HCT116 (cell line): ENCODE measurements around the gene TMEM178B.

Experiments used
- CTCF ChIP-seq, 3 experiments: fragments of 200-600 bp in 1 of 3; sonication (generic) in 1 of 3; IDR thresholded peaks in 2 of 3; conservative IDR thresholded peaks in 1 of 3; 2 replicates each; pipeline ENCODE4 v1.5.1; 2012 to 2017; ENCODE audit warnings: low read depth in 2 of 3, low read length in 2 of 3, antibody characterized with exemption in 1 of 3, borderline replicate concordance in 1 of 3, control low read depth in 1 of 3, mild to moderate bottlenecking in 1 of 3, mixed read lengths in 1 of 3, mixed run types in 1 of 3, moderate library complexity in 1 of 3; ENCODE audit not compliant: insufficient read depth in 1 of 3
- EGR1 ChIP-seq: IDR thresholded peaks from 2 replicates; pipeline ENCODE4 v1.6.1; 2012; ENCODE audit warnings: low read depth
- POLR2AphosphoS5 ChIP-seq: IDR thresholded peaks from 2 replicates; pipeline ENCODE4 v1.6.1; 2011; ENCODE audit warnings: mild to moderate bottlenecking, low read depth, low read length, moderate library complexity

GRCh38 chr7:141271451-141271850 is 197.6 kb downstream of the TMEM178B start:
- TF ChIP-seq CTCF (IDR thresholded peaks at IDR 0.05 in 2 of 3, conservative IDR thresholded peaks at IDR 0.05 in 1 of 3; ENCODE audit: borderline replicate concordance in 1 of 3, insufficient read depth in 1 of 3, low read depth in 2 of 3, low read length in 2 of 3) (no peak), EGR1 (no peak), POLR2AphosphoS5 (no peak)
